Hematopoietic multipotent progenitor cell treated with erythropoietin and hydrocortisone succinate and interleukin-3 and kit ligand, for 6 days (in vitro differentiated cells): ENCODE results near the gene CD300LG.
"Not testable (repeated sequence)": the region's sequence is repeated elsewhere in the genome, so short reads cannot be mapped to it uniquely, and the experiment has no call there.

Experiments
- DNase-seq: peaks from one replicate; pipeline ENCODE4 v3.0.0-alpha.2; 2015

Gene CD300LG, protein sequence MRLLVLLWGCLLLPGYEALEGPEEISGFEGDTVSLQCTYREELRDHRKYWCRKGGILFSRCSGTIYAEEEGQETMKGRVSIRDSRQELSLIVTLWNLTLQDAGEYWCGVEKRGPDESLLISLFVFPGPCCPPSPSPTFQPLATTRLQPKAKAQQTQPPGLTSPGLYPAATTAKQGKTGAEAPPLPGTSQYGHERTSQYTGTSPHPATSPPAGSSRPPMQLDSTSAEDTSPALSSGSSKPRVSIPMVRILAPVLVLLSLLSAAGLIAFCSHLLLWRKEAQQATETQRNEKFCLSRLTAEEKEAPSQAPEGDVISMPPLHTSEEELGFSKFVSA

DNA sequence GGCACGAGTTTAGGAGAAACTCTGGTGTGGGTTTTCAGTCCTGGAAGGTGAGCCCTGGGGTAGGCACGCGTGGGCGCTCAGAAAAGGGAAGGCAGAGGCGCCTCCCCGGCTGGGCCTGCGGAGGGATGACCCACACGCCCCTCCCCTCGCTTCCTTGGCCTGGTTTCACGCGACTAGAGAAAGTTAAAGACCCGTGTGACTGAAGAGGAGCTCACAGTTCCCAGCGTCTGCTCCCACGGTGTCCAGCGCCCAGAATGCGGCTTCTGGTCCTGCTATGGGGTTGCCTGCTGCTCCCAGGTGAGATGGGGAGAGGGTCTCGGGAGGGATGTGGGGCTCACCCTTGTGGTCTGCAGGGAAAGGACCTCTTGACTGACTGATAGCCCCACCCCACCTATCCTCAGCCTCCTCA lies at the start of gene CD300LG:
Gene CD300LG (plus strand): TSS at position 214 of the 409 bp plus-strand sequence. CDS start 41 bp downstream, at position 255.
- DNase-seq, result no peak

GRCh38 chr17:43798024-43798423 lies 49.0 kb upstream of the CD300LG start:
- DNase-seq, result not testable (repeated sequence)

DNA sequence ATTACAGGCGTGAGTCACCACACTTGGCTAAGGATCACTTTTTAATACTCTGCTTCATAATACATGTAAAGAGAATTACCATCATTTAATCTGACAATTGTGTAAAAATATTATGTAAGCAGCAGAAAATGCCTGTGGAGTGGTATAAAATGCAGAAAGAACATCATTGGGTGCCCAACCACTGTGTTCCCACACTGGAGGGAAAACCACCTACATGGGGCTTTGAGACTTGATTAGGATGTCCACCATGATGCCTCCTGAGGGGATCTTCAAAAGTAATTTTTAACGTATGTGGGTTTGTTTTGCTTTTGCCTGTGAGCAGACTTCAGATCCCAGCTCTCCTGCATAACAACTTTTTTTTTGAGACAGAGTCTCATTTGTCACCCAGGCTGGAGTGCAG lies 47.9 kb upstream of the CD300LG start:
- DNase-seq, result no peak

DNA sequence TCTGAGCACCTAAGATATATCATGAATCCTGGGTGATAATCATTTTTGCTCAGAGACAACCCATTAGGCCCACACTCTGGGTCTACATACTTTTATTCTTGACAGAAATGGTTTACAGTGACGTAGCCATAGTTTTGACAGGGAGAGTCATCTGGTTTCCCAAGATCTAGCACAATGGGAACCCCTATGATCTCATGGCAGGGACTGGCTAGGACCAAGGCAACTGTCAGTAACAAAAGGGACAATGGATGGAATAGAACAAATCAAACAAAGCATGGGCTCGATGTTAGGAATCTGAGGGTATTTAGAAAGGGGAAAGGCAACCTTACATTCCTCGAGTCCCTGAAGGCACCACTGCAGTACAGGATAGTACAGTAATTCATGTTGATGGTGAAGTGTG lies 46.2 kb upstream of the CD300LG start:
- DNase-seq, result no peak

- no peak for DNase-seq
These were observed 45.1 kb upstream of the CD300LG start for GRCh38 chr17:43801844-43802243.

DNA sequence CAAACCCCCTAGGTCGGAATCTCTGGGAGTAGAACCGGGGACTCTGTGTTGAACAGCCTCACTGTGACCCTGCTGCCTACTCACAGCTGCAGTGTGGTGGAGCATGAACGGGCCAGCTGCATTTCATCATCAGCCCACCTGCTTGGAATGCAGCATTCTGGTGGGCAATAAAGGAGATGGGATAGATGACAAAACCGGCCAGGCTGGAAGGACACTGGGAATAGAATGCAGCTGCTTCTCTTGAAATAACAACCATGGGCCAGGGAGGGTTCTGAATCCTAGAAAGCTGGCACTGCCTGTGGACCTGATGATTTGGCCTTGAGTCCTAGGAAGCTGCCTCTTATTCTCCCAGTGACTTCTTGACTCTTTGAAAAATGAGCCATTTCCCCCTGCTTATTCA lies 43.2 kb upstream of the CD300LG start:
- no peak for DNase-seq

DNA sequence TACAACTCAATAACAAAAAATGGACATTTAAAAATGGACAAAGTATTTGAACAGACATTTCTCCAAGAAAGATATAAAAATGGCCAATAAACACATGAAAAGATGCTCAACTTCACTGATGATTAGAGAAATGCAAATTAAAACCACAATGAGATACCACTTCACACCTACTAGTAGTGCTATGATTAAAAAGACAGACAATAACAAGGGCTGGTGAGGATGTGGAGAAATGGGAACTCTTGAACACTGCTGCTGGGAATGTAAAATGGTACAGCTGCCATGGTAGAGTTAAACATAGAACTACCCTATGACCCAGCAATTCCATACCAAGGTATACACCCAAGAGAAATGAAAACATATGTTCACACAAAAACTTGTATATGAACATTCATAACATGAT lies 41.9 kb upstream of the CD300LG start:
- no peak for DNase-seq

DNA sequence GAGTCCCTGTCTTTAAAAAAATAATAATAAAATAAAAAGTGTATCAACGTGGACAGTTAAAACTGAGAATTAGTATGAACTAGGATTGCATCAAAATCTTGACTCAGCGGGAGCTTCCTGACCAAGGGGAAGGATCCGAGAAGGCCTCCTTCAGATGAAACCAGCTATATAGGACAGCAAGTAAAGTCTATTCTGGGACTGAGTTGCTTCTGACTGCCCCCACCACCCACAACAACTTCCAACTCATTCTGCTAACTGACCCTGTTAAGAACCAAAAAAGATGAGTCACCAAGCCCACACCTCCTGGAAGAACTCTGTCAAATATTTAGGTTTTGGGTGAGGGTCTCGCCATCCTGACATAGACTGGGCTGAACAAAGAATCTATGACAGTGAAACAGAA lies 38.9 kb upstream of the CD300LG start:
- DNase-seq, result no peak

- no peak for DNase-seq
These were observed 37.9 kb upstream of the CD300LG start for GRCh38 chr17:43809121-43809520.

GRCh38 chr17:43810226-43810715 lies 36.7 kb upstream of the CD300LG start:
- no peak for DNase-seq

- no peak for DNase-seq
These were observed 36.2 kb upstream of the CD300LG start for GRCh38 chr17:43810823-43811222.

DNA sequence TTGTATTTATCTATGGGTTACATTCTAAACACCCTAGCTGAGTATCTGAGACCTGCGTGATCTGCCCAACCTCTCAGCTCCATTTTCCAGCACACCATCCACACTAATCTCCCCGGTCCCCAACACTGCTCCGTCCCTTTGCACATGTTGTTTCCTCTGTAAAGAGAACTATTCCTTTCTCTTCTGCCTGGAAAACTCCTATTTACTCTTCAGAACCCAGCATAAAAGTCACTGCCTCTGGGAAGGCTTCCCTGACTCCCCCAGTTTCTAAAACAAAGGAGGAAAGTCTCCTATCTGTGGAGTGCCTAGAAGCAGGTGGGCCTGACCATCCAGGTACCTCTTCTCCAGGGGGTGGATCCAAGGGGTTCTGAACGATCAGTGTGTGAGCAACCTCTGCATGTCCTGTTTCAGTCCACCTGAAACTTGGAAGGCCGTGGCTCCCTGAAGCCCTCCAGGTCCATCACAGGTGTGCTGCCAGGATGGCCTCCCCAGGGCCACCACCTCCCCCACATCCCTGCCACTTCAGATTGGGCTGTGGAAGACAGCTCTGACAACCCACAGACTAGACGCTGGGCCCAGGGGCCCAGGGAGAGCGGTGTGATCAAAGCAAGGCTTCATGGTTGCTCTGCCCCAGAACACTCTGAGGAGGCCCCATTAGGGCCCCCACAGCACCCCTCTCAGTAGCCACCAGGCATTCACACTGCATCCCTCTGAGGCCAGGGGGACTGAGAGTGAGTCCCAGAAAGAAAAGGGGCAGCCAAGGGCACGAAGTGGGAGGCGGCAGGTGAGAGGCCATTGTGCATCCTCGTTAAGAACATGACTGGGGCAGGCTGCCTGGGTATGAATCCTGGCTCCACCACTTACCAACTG lies 34.3 kb upstream of the CD300LG start:
- no peak for DNase-seq

- DNase-seq, result no peak
These were observed 33.6 kb upstream of the CD300LG start for GRCh38 chr17:43813386-43813785.

DNA sequence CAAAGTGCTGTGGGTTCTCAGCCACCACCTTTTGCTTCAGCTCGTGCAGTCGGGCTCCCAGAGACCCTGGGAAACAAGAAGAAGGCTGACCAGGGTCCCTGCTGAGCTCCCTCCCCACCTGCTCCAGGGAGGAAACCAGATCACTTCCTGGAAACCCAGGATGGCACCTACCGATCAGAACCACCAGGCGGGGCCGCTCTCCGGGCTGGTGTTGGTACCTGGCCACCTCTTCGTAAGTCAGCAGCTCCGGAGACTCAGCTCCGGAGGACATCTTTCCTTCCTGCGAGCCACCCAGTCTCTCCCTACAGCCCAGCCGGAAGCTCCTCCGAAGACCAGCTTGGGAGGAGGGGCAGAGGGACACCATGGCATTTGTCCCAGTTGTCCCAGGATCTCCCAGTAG lies 33.0 kb upstream of the CD300LG start:
- DNase-seq, result no peak

DNA sequence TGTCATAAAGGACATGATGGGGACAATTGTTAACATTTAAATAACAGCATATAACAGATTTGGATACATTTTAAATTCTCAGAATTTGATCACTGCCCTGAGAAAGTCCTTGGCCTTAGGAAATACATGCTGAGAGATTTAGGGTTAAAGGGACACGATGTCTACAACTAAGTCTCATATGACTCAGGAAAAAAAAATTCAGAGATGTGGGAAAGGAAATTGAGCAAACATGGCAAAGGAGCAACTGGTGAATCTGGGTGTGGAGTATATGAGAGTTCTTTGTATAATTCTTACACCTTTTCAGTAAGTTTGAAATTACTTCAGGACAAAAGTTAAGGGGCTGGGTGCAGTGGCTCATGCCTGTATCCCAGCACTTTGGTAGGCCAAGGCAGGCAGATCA lies 32.3 kb upstream of the CD300LG start:
- no peak for DNase-seq

DNA sequence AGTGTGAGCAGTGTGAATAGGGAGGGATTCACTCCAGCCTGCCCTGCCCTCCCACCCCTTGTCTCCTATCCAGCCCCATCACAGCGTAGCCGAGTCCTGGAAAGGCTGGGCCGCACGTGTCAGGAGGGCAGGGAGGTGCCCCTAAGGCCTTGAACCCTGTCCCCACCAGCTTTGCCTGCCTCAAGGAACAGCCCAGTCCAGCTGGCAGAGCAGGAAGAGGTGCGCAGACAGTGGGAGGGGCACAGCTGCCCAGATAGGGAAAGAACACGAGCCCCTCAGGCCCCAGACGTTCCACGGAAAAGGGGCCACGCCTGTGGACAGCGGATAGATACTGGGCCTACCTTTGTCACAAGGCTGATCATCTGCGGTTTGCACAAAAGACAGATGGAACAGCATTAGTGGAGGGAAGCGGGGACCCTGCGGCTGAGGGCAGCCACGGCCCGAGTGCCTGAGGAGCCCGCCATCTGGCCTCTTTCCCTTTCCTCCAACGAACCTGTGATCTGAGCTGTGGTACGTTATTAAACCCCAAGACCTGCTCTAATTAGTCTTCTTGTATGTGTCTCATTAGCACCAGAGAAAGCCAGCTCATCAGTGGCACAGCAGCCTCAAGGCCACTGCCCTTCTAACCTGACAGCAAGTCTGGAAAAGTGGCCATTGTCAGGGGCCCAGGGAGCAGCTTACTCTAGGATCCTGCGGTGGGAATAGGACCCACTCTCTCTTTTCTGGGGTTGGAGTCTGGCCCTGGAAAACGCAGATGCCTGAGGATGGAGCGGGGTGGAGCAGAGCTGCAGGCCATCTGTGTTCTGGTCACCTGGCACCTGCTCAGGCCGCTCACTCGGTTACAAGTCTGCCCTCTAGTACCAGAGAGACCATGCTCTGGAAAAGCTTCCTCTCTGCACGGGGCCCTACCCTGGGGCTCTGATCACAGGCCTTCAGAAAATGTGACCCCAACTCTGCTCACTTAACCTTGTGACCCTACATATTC lies 30.3 kb upstream of the CD300LG start:
- DNase-seq, result no peak

- DNase-seq, result no peak
These were observed 29.1 kb upstream of the CD300LG start for GRCh38 chr17:43817826-43818225.

- DNase-seq, result no peak
These were observed 28.0 kb upstream of the CD300LG start for GRCh38 chr17:43818966-43819365.

DNA sequence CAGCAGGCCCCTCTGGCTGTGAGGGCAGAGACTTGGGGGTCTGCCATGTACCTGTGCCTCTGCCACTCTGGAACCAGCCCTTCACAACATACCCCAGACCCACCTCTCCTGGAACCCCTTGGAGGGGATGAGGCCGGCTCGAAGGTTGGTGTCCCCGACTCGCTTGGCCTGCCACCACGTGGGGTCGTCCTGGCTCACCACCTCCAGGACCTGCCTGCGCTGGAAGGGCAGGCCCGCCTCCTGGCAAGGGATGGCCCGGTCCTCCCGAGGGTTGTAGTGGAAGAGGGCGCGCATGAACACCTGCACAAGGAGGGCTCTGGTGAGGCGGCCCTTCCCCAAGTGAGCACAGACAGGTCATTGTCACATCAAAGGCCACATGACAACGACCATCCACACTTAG lies 26.2 kb upstream of the CD300LG start:
- DNase-seq, result no peak

DNA sequence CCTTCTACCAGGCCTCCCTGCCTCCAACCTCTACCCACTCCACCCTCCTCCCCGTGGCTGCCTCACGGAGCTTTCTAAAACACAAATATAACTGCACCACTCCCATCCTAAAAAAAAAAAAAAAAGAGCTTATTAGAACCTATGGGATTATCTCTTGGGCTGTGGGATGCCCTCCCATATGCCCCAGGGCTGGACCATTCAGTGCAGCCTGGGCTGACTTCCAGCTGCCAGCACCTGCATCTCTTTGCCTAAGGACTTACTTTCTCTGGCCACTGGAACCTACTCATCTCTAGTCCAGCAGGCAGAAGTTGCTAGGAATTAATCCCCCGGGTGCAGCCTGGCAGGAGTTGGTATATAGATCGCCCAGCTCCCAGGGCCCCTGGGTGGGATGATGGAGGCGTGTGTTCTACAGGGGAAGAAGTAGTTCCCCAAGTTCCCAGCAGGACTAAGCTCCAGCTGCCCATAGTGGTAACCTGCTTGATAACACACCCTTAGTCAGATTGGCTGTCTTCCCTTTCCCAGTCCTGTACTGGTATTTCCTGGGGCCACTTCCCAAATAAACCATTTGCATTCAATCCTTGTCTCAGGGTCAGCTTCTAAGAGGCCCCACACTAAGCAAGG lies 24.3 kb upstream of the CD300LG start:
- no peak for DNase-seq

GRCh38 chr17:43823350-43824084 lies 23.5 kb upstream of the CD300LG start:
- no peak for DNase-seq

GRCh38 chr17:43825567-43825966 lies 21.4 kb upstream of the CD300LG start:
- no peak for DNase-seq
